HepG2 (cell line): ENCODE results near the gene TSC22D2. TPM values are rescaled to one million over a fixed set of nuclear protein-coding genes. Genes with fewer than 3 reads are reported as not detected.
A peak's percentile ranks its signal among the peaks of the same experiment; 100 is the strongest.

Source experiments
- ATAC-seq: fragments of 200-7000 bp; cut with Tn5 transposase; 3 replicates; pipeline ENCODE4 v1.9.1; 2020; ENCODE audit warnings: mild to moderate bottlenecking, moderate library complexity
- BruUV-seq: library from RNA; stranded (reverse); fragments of 400-500 nt; replicated peaks from 2 replicates; lab custom pipeline; 2021; lab: Mats Ljungman, UMichigan
- CTCF ChIA-PET: fragments of 300-600 bp; formaldehyde crosslinking; extraction: SDS; loops from one replicate; lab custom pipeline; 2021; ENCODE audit warnings: low total read pairs, inconsistent platforms, low intra/inter-chr PET ratio; lab: Yijun Ruan, JAX
- POLR2A ChIA-PET: fragments of 350-600 bp; sonication (Branson Sonifier 250); formaldehyde crosslinking; loops from one replicate; lab custom pipeline; 2020; ENCODE audit warnings: antibody characterized with exemption, inconsistent platforms; lab: Yijun Ruan, JAX
- DNase-seq: peaks from one replicate; pipeline ENCODE4 v3.0.0-alpha.2; 2015; ENCODE audit warnings: low spot score
- FAIRE-seq: peaks from 3 replicates; lab custom pipeline; 2011; peaks lifted over from hg19 to GRCh38; lab: Jason Lieb, UNC
- H2AFZ ChIP-seq: one replicate; pipeline ENCODE4 v1.6.1; 2011; ENCODE audit warnings: low read length, inconsistent platforms
- H3K27ac ChIP-seq: fragments of 300-600 bp; 3 replicates; pipeline ENCODE4 v1.8.0; 2011; ENCODE audit warnings: mixed run types, mild to moderate bottlenecking, mixed read lengths, low read length, inconsistent platforms; ENCODE audit not compliant: insufficient read depth; ENCODE audit errors: extremely low read length
- H3K27me3 ChIP-seq, 2 experiments: fragments of 200-600 bp in 1 of 2; 2 replicates in 1 of 2; 3 replicates in 1 of 2; pipeline versions ENCODE4 v1.6.0 to v1.8.0; 2011; ENCODE audit warnings: low read length in 2 of 2, mild to moderate bottlenecking in 2 of 2, moderate library complexity in 2 of 2, inconsistent platforms in 1 of 2; ENCODE audit not compliant: insufficient read depth in 2 of 2, control insufficient read depth in 1 of 2
- H3K36me3 ChIP-seq, 2 experiments: fragments of 200-600 bp in 1 of 2; replicated peaks in 1 of 2; 2 replicates in 1 of 2; 3 replicates in 1 of 2; pipeline versions ENCODE4 v1.5.1 to v1.8.0; 2011; ENCODE audit warnings: low read length in 2 of 2, inconsistent platforms in 1 of 2; ENCODE audit not compliant: insufficient read depth in 2 of 2, control insufficient read depth in 1 of 2
- H3K4me1 ChIP-seq: 2 replicates; pipeline ENCODE4 v1.5.1; 2012; ENCODE audit warnings: low read length, inconsistent platforms; ENCODE audit not compliant: insufficient read depth
- H3K4me2 ChIP-seq: 2 replicates; pipeline ENCODE4 v1.6.0; 2011; ENCODE audit warnings: low read depth, low read length, inconsistent platforms
- H3K4me3 ChIP-seq, 3 experiments: fragments of 200-600 bp in 1 of 3; sonication (generic), shearing (Covaris generic) in 1 of 3; replicated peaks in 1 of 3; 2 replicates each; pipeline ENCODE4 v1.5.1; 2011 to 2016; ENCODE audit warnings: low read length in 3 of 3, inconsistent platforms in 2 of 3, low read depth in 2 of 3, mild to moderate bottlenecking in 2 of 3, control low read depth in 1 of 3, mixed read lengths in 1 of 3; ENCODE audit not compliant: insufficient read depth in 1 of 3
- H3K79me2 ChIP-seq: one replicate; pipeline ENCODE4 v1.6.1; 2011; ENCODE audit warnings: low read length, inconsistent platforms; ENCODE audit not compliant: insufficient read depth
- H3K9ac ChIP-seq: 2 replicates; pipeline ENCODE4 v1.6.0; 2011; ENCODE audit warnings: mild to moderate bottlenecking, low read depth, low read length, inconsistent platforms; ENCODE audit not compliant: insufficient read depth
- H3K9me3 ChIP-seq: 2 replicates; pipeline ENCODE4 v1.5.1; 2012; ENCODE audit warnings: mild to moderate bottlenecking, low read length
- H4K20me1 ChIP-seq: 2 replicates; pipeline ENCODE4 v1.6.0; 2011; ENCODE audit warnings: inconsistent platforms, mild to moderate bottlenecking, low read length, moderate library complexity; ENCODE audit not compliant: insufficient read depth
- ATF7-NPFF ChIP-seq: sonication (generic); formaldehyde crosslinking; IDR thresholded peaks from 2 replicates; pipeline ENCODE4 v1.8.1; 2023; ENCODE audit warnings: mild to moderate bottlenecking, low read depth, missing genetic modification reagents, moderate library complexity
- CCDC6 ChIP-seq: sonication (generic); formaldehyde crosslinking; IDR thresholded peaks from 2 replicates; pipeline ENCODE4 v1.8.1; 2022; ENCODE audit warnings: mild to moderate bottlenecking, missing genetic modification reagents, moderate library complexity
- FOSL1 ChIP-seq: sonication (generic); formaldehyde crosslinking; IDR thresholded peaks from 2 replicates; pipeline ENCODE4 v1.9.0; 2021; ENCODE audit warnings: missing genetic modification reagents, borderline replicate concordance
- KLF12 ChIP-seq: sonication (generic); formaldehyde crosslinking; IDR thresholded peaks from 2 replicates; pipeline ENCODE4 v1.4.0; 2020; ENCODE audit warnings: missing genetic modification reagents, borderline replicate concordance
- NFYC ChIP-seq: IDR thresholded peaks from 2 replicates; pipeline ENCODE4 v1.6.1; 2016; ENCODE audit warnings: missing genetic modification reagents, missing compliant biosample characterization
- PHF5A ChIP-seq: IDR thresholded peaks from one replicate; pipeline ENCODE4 v1.6.1; 2018; ENCODE audit warnings: low read depth, missing genetic modification reagents; ENCODE audit not compliant: unreplicated experiment
- RFXANK ChIP-seq: IDR thresholded peaks from 2 replicates; pipeline ENCODE4 v1.6.1; 2016
- ZKSCAN1 ChIP-seq: fragments of 150-350 bp; IDR thresholded peaks from 2 replicates; pipeline ENCODE4 v1.6.1; 2014; ENCODE audit warnings: low read length
- ZNF563 ChIP-seq: sonication (generic); formaldehyde crosslinking; IDR thresholded peaks from 2 replicates; pipeline ENCODE4 v1.8.0; 2022; ENCODE audit warnings: mild to moderate bottlenecking, moderate library complexity, missing genetic modification reagents
- ZNF605 ChIP-seq: sonication (generic); formaldehyde crosslinking; IDR thresholded peaks from 2 replicates; pipeline ENCODE4 v1.8.0; 2022; ENCODE audit warnings: mild to moderate bottlenecking, missing genetic modification reagents
- ZNF879 ChIP-seq: sonication (generic); formaldehyde crosslinking; IDR thresholded peaks from 2 replicates; pipeline ENCODE4 v1.8.1; 2023; ENCODE audit warnings: missing genetic modification reagents
- WGBS: methylation state at CpG from one replicate; pipeline ENCODE4 v1.1.6; 2017; ENCODE audit warnings: low lambda C conversion rate; 5-methylcytosine and 5-hydroxymethylcytosine counted together
- in situ Hi-C: cut with HindIII; loops from 2 replicates; pipeline ENCODE4 v1.10.0; 2017; ENCODE audit warnings: low pct_unique_long_range_greater_than_20kb; ENCODE audit not compliant: extremely low pct_ligation_motif_present
- intact Hi-C: fragments of 100-400 bp; cut with micrococcal nuclease; formaldehyde crosslinking; loops from one replicate; pipeline ENCODE4 v1.10.0; 2022; ENCODE audit not compliant: unreplicated experiment
- polyA plus RNA-seq, 8 experiments: library from polyadenylated mRNA; depleted of rRNA in 3 of 8; stranded (reverse) in 7 of 8; unstranded in 1 of 8; fragments of >200 nt; fragmentation: Illumina TruSeq in 4 of 8; extraction: Trizol in 4 of 8; gene quantifications; 2 replicates each; pipeline versions ENCODE4 v1.2.1 to v1.2.3, GENCODE V29; 2011 to 2016; ENCODE audit warnings: low read depth in 4 of 8, missing spikeins in 1 of 8, mixed read lengths in 1 of 8; ENCODE audit not compliant: insufficient read depth in 1 of 8
- total RNA-seq, 5 experiments: library from RNA; depleted of rRNA; stranded (reverse); fragments of >200 nt; fragmentation: Illumina TruSeq; extraction: Trizol; gene quantifications; 2 replicates each; pipeline ENCODE4 v1.2.3, GENCODE V29; 2016; ENCODE audit warnings: low read depth in 1 of 5
- TF ChIP-seq, protein P1 (sequence below): sonication (generic); formaldehyde crosslinking; IDR thresholded peaks from 2 replicates; pipeline ENCODE4 v1.8.0; 2022; ENCODE audit warnings: mild to moderate bottlenecking, missing genetic modification reagents, moderate library complexity
- TF ChIP-seq, protein P2 (sequence below): sonication (generic); formaldehyde crosslinking; IDR thresholded peaks from 2 replicates; pipeline ENCODE4 v1.4.0; 2020; ENCODE audit warnings: missing genetic modification reagents

TSC22D2 gene
- total and polyA plus RNA-seq, 2 of the 13 experiments (the other 11 are each of a cell fraction or from before 2014, with no cell fraction given): 4.6 to 8.2 TPM

DNA sequence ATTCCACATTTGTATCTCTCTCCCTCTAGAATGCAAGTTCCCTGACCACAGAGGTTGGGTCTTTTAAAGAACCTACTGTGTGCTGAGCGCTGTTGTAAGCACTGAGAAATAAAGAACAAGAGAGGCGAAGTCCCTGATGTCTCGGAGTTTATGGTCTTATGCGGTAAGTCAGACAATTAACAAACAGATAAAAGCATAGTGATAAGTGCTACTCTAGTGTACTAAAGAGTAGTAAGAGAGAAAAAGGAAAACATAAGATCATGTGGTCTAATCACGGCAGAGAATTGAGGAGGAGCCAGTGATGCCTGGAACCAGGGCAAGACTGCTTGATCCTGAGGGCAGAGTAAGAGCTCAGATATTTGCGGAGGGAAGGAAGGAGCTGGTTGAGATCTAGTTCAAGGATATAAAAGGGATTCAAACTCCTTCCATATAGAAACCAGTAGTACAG, 29.8 kb upstream of the TSC22D2 start:
- no TSS peak for BruUV-seq
- no peak overlapping the region for H3K4me3 ChIP-seq
- H2AFZ ChIP-seq: no peak overlapping the region
- in situ Hi-C loops: no loop called here
- intact Hi-C loops: no loop called here
- 81% methylated on average over 6 of the region's 6 CpGs for WGBS
- H3K27me3 ChIP-seq: no peaks in the 10 kb centered on the region; a peak in 1 of 5 replicates
- TF ChIP-seq ZKSCAN1 (peak; percentile 41; the same call in 1 of the 2 replicates), ZNF879 (CRISPR knock-in tag) (no peak)
- H3K36me3 ChIP-seq: no peaks in the 10 kb centered on the region
- no peaks in the 10 kb centered on the region for H3K79me2 ChIP-seq
- ATAC-seq (no peak), FAIRE-seq (no peak), DNase-seq (no peak)
- H3K4me2 ChIP-seq: no peak overlapping the region
- POLR2A ChIA-PET: no interaction called here
- H3K9ac ChIP-seq: no peak overlapping the region
- no peaks in the 10 kb centered on the region for H4K20me1 ChIP-seq
- CTCF ChIA-PET: no interaction called here
- peaks cover 15% of the 10 kb centered on the region for H3K4me1 ChIP-seq
- H3K9me3 ChIP-seq: no peaks in the 10 kb centered on the region
- no peak overlapping the region for H3K27ac ChIP-seq

DNA sequence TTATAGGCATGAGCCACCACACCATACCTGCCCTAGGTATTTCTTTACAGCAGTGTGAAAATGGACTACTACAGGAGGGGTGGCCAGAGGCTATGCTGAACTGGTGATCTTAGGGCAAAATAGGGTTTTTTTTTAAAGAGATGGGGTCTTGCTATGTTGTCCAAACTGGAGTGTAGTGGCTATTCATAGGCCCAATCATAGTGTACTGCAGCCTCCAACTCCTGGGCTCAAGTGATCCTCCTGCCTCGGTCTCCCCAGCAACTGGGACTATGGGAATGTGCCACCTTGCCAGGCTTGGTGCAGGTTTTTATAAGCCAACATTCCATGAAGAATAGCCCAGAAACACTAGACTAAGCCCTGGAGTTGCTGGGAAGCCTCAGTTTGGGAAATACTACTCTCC, 28.6 kb upstream of the TSC22D2 start:
- Histone ChIP-seq H3K27ac (no peak overlapping the region), H2AFZ (no peak overlapping the region), H3K27me3 (no peaks in the 10 kb centered on the region; a peak in 1 of 5 replicates), H3K4me2 (no peak overlapping the region), H3K9me3 (no peaks in the 10 kb centered on the region), H3K36me3 (no peaks in the 10 kb centered on the region), H3K9ac (no peak overlapping the region), H3K79me2 (no peaks in the 10 kb centered on the region), H3K4me3 (no peak overlapping the region), H4K20me1 (no peaks in the 10 kb centered on the region), H3K4me1 (peaks cover 22% of the 10 kb centered on the region)
- intact Hi-C loops (no loop called here), in situ Hi-C loops (no loop called here)
- no CpG with 5 or more reads among the region's 1 CpG for WGBS
- ChIA-PET POLR2A (no interaction called here), CTCF (no interaction called here)
- FAIRE-seq (no peak), ATAC-seq (no peak), DNase-seq (no peak)
- BruUV-seq: no TSS peak
- TF ChIP-seq, protein P1, sequence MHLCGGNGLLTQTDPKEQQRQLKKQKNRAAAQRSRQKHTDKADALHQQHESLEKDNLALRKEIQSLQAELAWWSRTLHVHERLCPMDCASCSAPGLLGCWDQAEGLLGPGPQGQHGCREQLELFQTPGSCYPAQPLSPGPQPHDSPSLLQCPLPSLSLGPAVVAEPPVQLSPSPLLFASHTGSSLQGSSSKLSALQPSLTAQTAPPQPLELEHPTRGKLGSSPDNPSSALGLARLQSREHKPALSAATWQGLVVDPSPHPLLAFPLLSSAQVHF (CRISPR knock-in tag): no peak
- TF ChIP-seq KLF12 (CRISPR knock-in tag): no peak
- TF ChIP-seq NFYC (CRISPR knock-in tag): no peak
- no peak for TF ChIP-seq RFXANK (CRISPR knock-in tag)
- no peak for TF ChIP-seq ZNF563 (CRISPR knock-in tag)
- no peak for TF ChIP-seq FOSL1
- TF ChIP-seq CCDC6 (CRISPR knock-in tag): no peak
- TF ChIP-seq ZNF605: no peak
- no peak for TF ChIP-seq ATF7-NPFF (CRISPR knock-in tag)
- no peak for TF ChIP-seq PHF5A (CRISPR knock-in tag)
- TF ChIP-seq, protein P2, sequence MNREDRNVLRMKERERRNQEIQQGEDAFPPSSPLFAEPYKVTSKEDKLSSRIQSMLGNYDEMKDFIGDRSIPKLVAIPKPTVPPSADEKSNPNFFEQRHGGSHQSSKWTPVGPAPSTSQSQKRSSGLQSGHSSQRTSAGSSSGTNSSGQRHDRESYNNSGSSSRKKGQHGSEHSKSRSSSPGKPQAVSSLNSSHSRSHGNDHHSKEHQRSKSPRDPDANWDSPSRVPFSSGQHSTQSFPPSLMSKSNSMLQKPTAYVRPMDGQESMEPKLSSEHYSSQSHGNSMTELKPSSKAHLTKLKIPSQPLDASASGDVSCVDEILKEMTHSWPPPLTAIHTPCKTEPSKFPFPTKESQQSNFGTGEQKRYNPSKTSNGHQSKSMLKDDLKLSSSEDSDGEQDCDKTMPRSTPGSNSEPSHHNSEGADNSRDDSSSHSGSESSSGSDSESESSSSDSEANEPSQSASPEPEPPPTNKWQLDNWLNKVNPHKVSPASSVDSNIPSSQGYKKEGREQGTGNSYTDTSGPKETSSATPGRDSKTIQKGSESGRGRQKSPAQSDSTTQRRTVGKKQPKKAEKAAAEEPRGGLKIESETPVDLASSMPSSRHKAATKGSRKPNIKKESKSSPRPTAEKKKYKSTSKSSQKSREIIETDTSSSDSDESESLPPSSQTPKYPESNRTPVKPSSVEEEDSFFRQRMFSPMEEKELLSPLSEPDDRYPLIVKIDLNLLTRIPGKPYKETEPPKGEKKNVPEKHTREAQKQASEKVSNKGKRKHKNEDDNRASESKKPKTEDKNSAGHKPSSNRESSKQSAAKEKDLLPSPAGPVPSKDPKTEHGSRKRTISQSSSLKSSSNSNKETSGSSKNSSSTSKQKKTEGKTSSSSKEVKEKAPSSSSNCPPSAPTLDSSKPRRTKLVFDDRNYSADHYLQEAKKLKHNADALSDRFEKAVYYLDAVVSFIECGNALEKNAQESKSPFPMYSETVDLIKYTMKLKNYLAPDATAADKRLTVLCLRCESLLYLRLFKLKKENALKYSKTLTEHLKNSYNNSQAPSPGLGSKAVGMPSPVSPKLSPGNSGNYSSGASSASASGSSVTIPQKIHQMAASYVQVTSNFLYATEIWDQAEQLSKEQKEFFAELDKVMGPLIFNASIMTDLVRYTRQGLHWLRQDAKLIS: no peak
